GM11168 (cell line): ENCODE results near the gene SNHG17.
"Not testable (repeated sequence)": the region's sequence is repeated elsewhere in the genome, so short reads cannot be mapped to it uniquely, and the experiment has no call there.

Experiments
- in situ Hi-C: fragments of 300-500 bp; cut with MboI; formaldehyde crosslinking; loops from one replicate; pipeline ENCODE4 v1.12.0; 2022; ENCODE audit warnings: low sequenced_read_pairs; ENCODE audit not compliant: unreplicated experiment

Gene SNHG17

DNA sequence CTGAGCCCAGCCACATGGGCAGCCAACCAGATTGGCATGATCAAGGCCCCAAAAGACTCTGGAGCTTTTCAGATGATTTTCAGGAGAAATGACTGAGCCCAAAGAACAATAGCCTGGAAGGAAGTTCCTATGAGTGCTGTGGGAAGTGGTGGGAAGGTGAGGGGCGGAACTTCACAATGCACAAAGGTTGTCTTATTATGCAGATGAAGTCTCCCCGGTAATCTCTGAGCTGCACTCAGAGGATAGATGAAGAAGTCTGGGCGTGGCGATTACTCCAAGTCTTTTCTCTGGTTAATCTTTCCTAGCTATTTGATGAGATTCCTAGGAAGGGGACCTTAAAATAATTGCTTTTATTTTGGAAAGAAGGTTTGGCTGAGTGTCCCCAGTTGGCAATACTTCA is 52.0 kb downstream of the SNHG17 start:
- in situ Hi-C loops: no loop called here

DNA sequence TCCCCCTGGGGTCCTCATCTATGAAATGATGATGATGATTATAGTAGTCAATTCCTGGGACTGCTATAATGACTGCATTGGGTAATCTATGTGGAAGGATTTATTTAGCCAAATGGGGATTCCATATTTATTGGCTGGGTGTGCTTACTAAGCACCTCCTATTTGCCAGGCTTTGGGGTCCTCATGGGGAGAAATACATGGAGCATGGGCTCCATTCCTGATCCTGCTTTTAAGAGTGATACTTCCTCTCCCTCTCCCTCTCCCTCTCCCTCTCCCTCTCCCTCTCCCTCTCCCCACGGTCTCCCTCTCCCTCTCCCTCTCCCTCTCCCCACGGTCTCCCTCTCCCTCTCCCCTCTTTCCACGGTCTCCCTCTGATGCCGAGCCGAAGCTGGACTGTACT is 57.3 kb downstream of the SNHG17 start:
- in situ Hi-C loops: not testable (repeated sequence)

DNA sequence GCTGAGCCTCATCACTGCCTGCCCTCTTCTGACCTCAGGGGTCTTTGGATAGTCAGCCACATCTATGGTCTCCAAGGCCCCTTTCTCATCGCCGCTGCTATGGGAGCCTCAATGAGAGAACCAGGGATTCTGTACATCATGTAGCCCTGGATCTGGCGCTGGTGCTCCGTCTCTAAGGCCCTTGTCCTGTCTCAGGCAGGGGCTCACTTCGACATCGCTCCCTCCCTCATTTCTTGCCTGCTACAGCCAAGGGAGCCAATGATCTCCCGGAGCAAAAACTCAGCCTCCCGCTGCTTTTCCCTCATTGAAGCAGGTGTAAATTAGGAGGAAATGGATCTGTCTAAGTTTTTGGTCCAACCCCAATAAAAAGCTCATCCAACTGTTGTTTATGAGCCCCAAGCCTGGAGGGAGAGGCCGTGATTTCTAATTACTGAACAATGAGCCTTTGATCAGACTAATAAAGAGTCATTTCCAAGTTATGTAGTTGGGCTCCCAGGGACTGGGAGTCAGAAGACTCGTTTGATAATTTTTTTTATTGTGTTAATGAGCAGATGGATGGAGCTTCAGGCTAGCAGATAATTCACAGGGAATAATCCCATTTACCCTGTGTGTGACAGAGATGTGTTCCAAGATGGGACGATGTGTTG is 58.0 kb downstream of the SNHG17 start:
- in situ Hi-C loops: no loop called here

- in situ Hi-C loops: no loop called here
Observed at GRCh38 chr20:38373898-38374297, 61.2 kb downstream of the SNHG17 start.

GRCh38 chr20:38373231-38373867 is 61.8 kb downstream of the SNHG17 start:
- in situ Hi-C loops: no loop called here

DNA sequence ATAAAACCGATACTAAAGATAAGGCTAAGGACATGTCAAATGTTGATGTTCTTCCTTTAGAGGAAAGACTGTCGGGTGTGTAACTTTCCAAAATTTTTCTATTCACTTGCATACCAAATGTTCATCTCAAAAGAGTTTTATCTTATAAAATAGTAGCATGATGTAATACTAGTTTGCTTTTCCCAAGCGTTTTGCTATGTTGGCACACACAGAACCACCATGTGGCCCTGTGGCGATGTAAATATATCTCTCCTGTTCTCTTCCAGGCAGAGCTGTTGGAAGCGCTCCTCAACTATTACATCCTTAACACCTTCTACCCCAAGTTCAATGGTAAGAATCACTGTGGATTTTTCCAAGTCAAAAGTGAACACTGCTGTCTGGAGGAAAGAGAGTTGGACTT is 62.3 kb downstream of the SNHG17 start:
- in situ Hi-C loops: no loop called here
